Measurements from ENCODE around the gene PTPRT. TPM values are rescaled to one million over a fixed set of nuclear protein-coding genes. Genes with fewer than 3 reads are reported as not detected.

PTPRT gene
- total RNA-seq, 1 donor from 2014 or later = not detected

DNA sequence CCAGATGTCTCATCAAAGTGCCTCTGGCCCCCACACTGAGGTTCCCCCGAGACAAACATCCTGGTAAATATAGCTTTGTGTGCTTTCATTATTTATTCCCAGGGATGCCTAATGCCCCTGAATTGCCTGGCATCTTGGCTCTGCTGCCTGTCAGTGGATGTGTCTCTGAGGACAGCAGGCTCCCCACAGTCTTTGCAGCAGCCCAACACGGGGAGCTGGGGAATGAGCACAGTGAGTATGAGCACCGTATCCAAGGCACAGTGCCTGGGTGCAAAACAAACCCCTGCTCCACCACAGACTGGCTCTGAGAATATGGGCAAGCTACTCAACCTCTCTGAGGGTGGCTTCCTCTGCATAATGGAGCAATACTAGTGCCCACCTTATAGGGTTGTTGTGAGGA, 165.9 kb downstream of the PTPRT start:
- DNase-seq (ENCODE audit: low read depth in 2 of 2) = no peak

DNA sequence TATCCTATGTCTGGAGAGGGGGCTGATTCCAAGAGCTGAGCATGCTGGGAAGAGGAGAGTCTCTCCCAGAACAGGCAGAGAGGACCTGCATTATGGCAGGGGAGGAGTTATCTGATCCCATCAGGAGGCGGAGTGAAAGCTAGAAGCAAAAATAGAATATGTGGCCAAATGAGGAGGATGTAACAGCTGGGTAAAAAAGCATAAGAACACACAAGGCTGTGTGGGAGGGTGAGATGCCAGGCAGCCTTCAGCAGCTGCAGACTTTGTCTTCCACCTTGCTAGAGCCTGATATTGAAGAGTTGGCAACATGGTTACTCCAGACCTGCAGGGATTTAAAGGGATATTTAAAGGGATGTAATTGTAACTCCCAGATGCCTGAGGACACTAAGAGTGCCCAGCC, 167.1 kb downstream of the PTPRT start:
- DNase-seq (ENCODE audit: low read depth in 2 of 2) = no peak

DNA sequence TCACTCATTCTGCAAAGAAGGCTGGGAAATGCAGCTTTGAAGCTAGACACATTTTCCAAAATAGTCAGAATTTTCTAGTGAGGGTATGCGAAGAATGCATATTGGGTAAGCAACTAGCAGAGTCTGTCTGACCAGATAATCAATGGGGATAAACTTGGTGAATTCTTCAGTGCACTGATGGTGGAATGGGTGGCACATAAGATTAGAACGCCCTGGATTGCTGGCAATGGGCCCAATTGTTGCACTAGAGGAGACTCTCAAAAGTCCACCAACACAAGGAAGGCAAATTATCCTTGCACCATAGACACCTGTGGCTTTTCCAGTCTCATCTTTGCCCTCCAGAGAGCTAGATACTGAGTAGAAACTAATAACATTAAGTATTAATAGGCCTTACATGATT, 167.6 kb downstream of the PTPRT start:
- DNase-seq (ENCODE audit: low read depth in 2 of 2) = no peak

DNA sequence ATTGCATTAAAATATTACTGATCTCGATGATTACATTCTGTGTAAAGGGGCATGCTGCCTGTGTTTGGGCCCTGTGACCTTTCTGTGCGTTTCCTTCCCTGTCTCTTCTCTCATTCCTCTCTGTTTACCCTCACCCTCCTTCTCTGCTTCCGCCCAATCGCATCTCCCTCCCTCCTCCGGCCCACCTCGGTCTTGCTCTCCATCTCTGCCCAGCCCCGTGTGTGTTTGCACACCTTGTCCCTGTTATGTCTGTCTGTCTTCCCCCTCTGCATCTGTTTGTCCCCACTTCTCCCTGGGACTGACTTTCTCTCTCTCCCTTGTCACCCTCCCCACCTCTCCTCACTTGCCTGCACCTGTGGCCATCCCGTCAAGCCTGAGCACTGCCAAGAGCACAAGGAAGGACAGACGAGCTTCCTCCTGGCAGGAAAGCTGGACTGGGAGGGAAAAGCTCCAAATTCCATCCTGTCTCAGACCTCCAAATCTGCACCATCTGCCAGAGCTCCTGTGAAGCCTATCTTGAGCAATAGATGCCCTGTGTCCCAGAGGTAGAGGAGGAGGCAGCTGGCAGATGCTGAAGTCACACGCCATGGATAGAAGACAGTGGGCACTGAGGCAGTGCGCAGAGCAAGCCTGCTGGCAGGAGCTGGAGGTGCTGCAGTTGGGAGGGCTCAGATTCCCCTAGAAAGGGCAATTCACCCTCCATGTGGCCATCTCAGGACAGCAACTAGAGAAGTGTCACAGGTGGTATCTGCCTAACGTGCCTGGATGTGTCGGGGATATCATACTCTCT, 172.3 kb downstream of the PTPRT start:
- DNase-seq (ENCODE audit: low read depth in 2 of 2) = no peak

DNA sequence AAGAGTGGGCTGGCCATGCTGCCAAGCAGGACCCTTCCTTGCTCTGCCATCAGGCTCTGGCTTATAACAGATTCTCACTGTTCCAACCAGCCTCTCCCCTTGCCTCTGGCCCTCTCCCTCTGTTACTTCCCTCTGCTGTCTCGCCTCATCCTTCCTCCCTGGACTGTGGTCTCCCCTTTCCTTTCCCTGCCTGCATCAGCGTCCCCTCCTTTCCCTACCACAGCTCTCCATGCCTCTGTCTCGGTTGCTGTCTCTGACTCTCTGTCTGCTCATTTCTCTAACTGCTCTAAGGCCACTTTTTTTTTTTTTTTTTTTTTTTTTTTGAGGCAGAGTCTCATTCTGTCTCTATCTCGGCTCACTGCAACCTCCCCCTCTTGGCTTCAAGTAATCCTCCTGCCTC, 173.4 kb downstream of the PTPRT start:
- no peak for DNase-seq (ENCODE audit: low read depth in 2 of 2)

DNA sequence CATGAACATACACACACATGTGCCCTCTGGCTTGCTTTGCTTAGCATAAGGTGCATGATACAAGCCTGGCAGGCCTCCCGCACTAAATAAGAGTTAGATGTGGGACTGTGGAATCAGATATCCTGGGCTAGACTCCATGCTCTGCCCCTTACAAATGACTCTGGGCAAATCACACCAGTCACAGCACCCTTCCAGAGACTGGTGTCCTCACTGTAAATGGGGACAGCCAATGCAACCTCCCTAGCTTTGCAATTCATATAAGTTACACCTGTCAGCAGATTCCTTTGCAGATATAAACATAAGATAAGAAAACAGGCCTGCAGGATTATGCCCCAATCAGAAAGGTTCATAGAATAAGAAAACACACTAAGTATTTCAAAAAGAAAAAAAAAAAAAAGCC, 174.1 kb downstream of the PTPRT start:
- DNase-seq (ENCODE audit: low read depth in 2 of 2) = no peak

DNA sequence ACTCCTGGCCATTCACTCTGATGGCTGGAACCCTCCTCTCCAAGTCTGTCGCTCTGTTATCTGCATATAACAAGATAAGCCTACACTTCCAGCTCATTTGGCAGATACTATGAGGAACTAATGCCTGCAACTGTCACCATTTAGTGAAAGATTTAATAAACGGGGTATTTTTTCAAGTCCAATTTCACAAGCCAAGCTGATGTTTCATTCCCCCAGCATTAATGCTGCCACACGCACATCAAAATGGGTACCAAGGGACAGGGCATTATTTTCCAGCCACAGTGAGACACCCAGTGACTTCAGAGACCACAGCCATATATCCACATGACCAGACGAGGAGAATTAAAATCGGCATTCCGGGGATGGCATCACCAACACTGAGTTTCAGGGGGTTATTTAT, 175.5 kb downstream of the PTPRT start:
- no peak for DNase-seq (ENCODE audit: low read depth in 2 of 2)

DNA sequence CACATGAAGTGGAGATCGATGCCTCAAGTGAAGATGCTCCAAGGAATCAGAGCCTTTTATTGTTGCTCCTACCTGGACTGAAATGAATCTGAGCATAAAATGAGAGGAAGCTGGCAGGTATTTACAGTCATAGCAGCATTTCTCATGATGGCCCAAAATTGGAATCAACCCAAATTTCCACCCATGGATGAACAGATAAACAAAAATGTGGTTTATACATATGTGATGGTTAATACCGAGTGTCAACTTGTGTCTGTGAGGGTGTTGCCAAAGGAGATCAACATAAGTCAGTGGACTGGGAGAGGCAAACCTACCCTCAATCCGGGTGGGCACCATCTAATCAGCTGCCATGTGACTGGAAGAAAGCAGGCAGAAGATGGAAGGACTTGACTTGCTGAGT, 178.2 kb downstream of the PTPRT start:
- DNase-seq (ENCODE audit: low read depth in 2 of 2) = no peak

DNA sequence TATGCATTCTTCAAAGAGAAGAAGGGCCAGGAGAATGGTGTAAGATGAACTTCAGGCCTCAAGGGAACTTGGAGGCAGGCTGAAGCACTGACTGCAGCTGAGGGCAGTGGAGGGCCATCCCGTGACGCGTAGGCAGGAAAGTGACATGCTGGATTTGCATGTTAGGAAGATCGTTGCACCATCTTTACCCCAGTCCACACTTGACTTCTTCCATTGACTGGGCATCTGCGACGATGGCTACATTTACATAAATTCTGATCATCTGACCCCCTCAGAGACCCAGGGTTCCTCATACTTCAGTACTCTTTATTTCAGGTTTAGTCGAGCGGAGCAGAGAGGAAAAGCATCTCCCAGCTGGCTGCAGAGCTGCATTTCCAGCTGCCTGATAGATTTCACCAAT, 180.2 kb downstream of the PTPRT start:
- DNase-seq (ENCODE audit: low read depth in 2 of 2) = no peak

DNA sequence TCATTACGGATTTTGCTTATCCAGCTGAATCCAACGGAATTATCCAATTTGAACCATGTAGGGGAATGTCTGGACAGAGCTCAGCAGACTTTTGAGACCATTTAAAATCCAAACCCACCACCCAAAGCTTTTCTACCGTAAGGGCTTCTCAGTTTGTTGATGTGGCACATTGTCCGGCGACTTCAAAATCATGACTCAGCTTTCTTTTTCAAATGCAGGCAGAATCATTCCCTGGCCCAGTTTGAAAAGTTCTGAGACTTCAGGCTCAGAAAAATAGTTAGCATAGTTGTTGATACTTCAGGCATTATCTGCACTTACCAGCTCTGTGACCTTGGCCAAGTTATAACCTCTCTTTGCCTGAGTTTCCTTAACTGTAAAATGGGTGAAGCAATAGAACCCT, 182.2 kb downstream of the PTPRT start:
- no peak for DNase-seq (ENCODE audit: low read depth in 2 of 2)

DNA sequence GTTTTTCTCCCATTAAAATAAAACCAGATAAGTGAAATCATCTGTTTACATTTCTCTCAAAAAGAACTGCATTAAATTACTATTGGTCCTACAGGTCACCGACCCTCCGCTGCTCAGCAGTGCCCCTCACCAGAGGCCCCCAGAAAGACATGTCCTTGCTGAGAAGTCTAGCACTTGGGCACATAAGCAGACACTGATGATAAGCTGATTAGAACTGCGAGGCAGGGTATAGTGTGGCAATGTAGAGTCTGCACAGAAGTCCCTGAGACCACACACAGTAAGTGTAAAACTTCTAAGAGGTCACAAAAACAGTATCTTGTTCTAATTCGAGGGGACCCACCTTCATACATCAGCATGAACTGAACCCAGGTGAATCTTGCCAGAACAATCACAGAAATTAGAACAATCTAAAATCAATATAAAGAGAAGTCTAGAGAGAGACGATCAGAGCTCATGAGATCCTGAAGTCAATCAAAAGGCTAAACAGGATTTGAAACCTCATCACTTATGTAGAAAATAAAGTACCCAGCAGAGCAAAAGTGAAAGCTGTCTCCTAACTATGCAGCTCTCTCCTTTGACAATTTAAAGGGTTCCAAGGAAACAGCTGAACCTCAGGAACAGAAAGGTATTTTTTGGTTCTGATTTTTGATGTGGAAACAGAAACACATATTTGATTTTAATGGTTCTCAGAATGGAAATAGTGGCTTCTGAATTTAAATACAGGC, 182.9 kb downstream of the PTPRT start:
- no peak for DNase-seq (ENCODE audit: low read depth in 2 of 2)

DNA sequence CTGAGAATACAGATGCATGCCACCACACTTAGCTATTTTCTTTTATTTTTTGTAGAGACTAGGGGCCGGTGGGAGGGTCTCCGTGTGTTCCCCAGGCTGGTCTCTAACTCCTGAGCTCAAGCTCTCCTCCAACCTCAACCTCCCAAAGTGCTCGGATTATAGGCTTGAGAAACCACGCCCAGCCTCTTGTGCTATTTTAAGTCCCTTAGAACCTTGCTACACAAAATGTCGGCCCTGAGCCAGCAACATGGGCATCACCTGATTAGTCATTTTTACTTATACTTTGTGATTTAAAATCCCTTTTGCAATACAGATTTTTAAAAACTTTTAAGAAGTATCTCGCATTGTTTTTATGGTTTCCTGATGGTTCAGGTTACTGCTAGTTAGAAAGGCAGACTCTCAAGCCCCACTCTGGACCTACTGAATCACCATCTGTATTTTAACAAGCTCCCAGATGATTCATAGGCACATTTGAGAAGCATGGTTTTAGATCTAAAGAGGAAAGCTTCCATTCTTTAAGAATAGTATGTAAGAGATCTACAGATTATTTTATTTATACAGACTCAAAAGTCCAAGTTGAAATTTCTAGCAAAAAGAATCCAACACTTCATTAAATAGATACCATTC, 186.3 kb downstream of the PTPRT start:
- no peak for DNase-seq (ENCODE audit: low read depth in 2 of 2)

DNA sequence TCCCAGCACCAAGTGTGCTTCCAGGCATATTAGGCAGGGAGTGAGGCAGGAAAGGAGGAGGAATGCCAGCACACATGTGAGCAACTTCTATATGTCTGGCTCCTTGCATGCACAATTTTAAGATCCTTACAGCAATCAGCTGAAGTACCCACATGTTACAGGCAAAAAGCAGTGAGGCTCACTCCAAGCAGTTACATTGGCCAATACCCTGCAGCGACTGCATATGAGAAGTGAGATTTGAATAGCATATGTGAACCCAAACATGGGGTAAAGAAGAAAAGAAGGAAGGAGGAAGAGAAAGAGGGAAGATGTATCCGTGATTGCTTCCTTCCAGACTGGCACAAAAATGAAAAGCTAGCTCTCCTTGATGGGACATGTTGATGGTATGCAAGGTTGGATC, 193.6 kb downstream of the PTPRT start:
- DNase-seq (ENCODE audit: low read depth in 2 of 2) = no peak

DNA sequence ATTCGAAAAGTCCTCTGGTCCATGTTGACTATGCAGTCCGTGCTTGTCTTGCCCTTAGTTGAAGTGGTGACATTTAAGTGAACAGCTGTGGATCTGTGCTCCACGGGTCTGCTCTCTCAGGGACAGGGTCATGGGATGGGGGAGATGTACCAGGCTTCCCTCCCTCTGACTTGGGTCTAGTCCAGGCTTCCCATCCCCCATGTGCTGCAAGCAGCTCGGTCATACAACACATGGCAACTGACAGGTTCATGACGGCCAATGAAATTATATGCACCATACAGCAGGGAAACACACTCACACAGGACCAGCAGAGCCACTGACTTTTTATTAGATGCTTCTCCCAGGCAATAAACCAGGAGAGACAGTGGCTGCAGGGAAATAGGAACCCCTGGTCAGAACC, 201.4 kb downstream of the PTPRT start:
- DNase-seq (ENCODE audit: low read depth in 2 of 2) = no peak

DNA sequence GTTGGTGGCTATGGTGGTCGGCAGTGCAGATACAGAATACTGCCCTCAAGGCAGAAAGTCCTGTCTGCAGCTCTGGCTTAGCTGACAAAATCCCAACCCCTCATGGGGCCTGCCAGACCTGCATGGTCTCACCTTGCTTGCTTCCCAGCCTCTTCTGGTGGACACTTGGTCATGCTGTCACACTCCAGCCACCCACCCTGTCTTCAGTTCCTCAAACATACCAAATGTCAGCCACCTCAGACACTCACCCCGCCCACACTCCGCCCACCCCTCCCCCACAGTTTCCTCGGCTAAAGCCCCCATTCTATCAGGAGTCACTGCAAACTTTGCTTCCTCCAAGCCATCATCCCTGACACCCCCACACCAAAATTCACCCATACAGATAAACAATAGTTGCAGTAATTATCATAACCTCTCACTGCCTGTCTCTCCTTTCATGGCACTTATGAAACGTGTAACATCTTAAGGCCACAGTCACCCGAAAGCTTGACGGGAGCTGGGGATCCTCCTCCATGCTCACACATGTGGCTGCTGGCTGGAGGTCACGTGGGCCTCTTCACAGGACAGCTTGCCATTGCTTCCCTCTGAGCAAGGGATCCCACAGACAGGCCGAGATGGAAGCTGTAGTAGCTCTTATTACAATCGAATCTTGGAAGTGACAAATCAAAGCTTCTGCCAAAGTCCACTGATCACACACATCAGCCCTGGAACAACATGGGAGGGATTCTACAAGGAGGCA, 202.2 kb downstream of the PTPRT start:
- DNase-seq (ENCODE audit: low read depth in 2 of 2) = no peak

DNA sequence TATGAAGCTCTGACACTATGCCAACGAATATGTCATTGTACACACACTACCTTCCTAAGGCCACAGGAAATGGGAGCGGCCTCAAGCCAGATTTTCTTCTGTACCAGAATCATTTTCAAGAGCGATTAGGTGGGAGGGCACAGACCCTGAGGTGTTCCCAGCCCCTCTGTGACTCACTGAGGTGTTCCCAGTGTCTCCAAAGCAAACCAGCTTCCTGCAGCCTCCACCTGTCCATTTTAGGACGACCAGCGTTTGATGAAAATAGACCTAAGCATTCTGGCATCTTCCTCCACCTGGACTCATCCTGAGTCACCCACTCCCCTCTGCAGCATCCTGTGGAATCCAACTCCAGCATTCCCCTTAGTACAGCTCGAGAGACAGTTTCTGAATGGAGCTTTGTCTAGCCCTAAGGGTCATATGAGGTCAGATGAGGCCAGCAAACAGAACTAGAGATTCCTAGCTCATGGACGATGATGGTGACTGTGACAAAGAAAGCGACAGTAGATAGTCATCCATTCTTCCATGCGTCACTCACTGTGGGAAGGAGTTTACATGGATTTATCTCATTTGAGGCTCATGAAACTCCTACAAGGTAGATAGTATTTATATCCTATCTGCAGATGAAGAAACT, 203.4 kb downstream of the PTPRT start:
- DNase-seq (ENCODE audit: low read depth in 2 of 2) = no peak

DNA sequence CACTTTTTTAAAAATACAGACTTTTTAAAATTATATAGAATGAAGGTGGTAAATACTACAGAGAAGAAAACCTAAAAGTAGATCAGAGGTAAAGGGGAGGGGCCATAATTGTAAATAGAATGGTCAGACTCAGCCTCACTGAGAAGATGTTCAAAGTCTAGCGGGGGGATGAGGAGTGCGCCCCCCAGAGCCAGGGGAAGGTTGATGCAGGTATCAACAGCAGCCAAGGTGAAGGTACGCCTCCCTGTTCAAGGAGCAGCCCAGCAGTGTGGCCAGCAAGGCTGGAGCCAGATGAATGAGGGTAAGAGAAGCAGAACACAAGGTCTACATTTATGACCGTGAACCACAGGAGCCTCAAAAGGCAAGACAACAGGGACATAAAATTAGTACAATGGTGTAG, 204.1 kb downstream of the PTPRT start:
- DNase-seq (ENCODE audit: low read depth in 2 of 2) = no peak

DNA sequence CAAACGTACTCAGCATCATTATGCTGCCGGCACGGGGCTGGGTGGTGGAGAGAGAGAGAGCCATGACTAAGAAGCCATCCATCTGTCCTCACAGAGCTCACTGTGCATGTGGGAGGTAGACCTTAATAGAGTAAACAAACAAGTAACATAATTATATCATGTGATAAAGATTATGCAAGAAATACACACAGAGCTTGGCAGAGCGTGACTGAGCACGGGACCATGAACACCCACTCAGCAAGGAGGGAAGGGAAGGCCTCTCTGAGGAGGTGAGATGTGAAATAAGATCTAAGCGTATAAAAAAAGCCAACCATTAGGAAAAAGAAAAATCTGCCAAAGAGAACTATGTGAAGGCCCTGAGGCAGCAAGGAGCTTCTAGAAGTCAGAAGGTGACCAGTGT, 207.5 kb downstream of the PTPRT start:
- DNase-seq (ENCODE audit: low read depth in 2 of 2) = no peak

DNA sequence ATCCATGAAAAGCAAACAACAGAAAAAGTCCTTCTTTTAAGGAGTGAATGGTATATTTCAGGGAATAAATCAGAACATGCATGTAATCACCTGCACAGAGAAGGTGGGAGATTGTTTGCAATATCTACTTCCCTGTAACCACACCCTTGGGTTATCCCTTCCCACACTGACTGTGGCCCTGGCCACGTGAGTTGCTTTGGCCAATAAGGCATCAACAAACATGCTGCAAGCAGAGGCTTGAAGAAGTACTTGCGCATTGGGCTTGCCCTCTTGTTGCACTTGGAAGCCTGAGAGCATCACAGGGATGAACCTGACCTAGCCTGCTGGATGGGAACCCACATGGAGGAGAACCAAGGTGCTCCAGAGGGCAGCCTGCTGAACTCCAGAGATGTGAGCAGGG, 208.5 kb downstream of the PTPRT start:
- DNase-seq (ENCODE audit: low read depth in 2 of 2) = no peak

DNA sequence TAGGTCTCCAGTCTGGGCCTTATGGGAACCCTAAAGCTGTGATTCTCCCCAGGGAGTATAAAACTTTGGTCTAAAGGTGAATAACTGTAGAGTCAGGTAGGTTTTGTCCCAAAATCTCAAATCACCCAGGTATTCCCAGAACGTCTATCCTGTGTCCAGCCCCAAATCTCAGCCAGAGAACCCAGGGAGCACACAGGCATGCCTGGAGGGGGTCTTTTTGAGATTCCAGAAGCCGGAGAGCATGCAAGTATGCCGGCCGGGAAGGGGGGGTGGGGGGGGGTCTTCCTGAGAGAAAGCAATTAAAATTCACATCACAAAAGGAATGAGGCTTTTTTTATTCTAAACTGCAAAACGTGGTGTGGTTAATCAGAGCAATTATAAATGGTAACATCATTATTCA, 210.0 kb downstream of the PTPRT start:
- DNase-seq (ENCODE audit: low read depth in 2 of 2) = no peak

DNA sequence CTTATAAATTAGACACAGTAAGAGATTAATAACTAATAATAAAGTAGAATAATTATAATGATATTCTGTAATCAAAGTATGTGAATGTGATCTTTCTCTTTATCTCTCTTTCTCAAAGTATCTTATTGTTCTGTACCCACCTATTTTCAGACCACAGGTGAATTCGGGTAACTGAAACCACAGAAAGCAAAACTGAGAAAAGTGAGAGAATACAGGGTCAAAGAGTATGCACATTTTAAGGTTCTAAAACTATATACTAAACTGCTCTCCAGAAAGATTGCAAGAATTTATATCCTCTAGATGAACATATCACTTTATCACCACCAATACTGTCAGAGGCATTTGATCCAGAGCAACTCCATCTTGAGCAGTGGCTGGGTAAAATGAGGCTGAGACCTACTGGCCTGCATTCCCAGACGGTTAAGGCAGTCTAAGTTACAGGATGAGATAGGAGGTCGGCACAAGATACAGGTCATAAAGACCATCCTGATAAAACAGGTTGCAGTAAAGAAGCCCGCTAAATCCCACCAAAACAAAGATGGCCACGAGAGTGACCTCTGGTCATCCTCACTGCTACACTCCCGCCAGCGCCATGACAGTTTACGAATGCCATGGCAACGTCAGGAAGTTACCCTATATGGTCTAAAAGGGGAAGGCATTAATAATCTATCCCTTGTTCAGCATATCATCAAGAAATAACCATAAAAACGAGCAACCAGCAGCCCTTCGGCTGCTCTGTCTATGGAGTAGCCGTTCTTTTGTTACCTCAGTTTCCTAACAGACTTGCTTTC, 211.3 kb downstream of the PTPRT start:
- no peak for DNase-seq (ENCODE audit: low read depth in 2 of 2)
